ENCODE measurements around the gene CST11. TPM values are rescaled to one million over a fixed set of nuclear protein-coding genes. Genes with fewer than 3 reads are reported as not detected.

CST11 gene
- not detected for total RNA-seq
- polyA plus RNA-seq (ENCODE audit: insufficient read depth, low read depth, low replicate concordance): not detected
- long read RNA-seq, donor 1: 0 reads
- long read RNA-seq, donor 2: 0 reads
- long read RNA-seq, donor 3: 0 reads
- long read RNA-seq, donor 4: 0 reads
- long read RNA-seq, donor 5: 0 reads
- long read RNA-seq, donor 6: 0 reads
- long read RNA-seq, donor 7: 0 reads
- long read RNA-seq, donor 8: 0 reads
- long read RNA-seq, donor 9: 0 reads
- long read RNA-seq, donor 10: 0 reads

GRCh38 chr20:23452776-23453175 lies at the start of gene CST11:
Gene CST11, minus strand, starts transcription at chr20:23452876. Its CDS starts 65 bp downstream, at chr20:23452811.
- Histone ChIP-seq H3K27me3 (ENCODE audit: control insufficient read depth, insufficient read depth, low read length) (no peaks in the 10 kb centered on the region), H3K9me3 (ENCODE audit: control insufficient read depth in 2 of 3, insufficient read depth in 1 of 3, low read length in 3 of 3) (peaks cover 0 to 4% (median 0%) of the 10 kb centered on the region in 3 donors), H3K36me3 (ENCODE audit: control insufficient read depth in 2 of 3, insufficient read depth in 3 of 3, low read length in 3 of 3) (no peaks in the 10 kb centered on the region), H3K4me3 (ENCODE audit: low read length in 3 of 3) (no peak within 1 kb of the TSS), H3K9ac (ENCODE audit: low read length in 3 of 3) (no peak within 1 kb of the TSS), H3K4me1 (ENCODE audit: control insufficient read depth in 2 of 3, insufficient read depth in 2 of 3, low read depth in 1 of 3, low read length in 3 of 3) (no peaks in the 10 kb centered on the region), H3K27ac (ENCODE audit: low read depth in 2 of 2, low read length in 2 of 2) (no peak within 1 kb of the TSS)
- DNase-seq: no peak
- intact Hi-C loops (cut with DNase I): no loop called here
- no peak for FAIRE-seq
- TF ChIP-seq CTCF (IDR thresholded peaks at IDR 0.05; ENCODE audit: borderline replicate concordance, extremely low read depth, insufficient read depth): no peak

GRCh38 chr20:23501926-23502325 lies 49.2 kb upstream of the CST11 start:
- Histone ChIP-seq H3K4me3 (ENCODE audit: low read length in 3 of 3) (no peak overlapping the region), H3K27ac (ENCODE audit: low read depth in 2 of 2, low read length in 2 of 2) (no peak overlapping the region), H3K9ac (ENCODE audit: low read length in 3 of 3) (no peak overlapping the region), H3K36me3 (ENCODE audit: control insufficient read depth in 2 of 3, insufficient read depth in 3 of 3, low read length in 3 of 3) (no peaks in the 10 kb centered on the region), H3K27me3 (ENCODE audit: control insufficient read depth, insufficient read depth, low read length) (no peaks in the 10 kb centered on the region), H3K4me1 (ENCODE audit: control insufficient read depth in 2 of 3, insufficient read depth in 2 of 3, low read depth in 1 of 3, low read length in 3 of 3) (no peaks in the 10 kb centered on the region), H3K9me3 (ENCODE audit: control insufficient read depth in 2 of 3, insufficient read depth in 1 of 3, low read length in 3 of 3) (no peaks in the 10 kb centered on the region)
- intact Hi-C loops (cut with DNase I): no loop called here
- no peak for FAIRE-seq
- DNase-seq: no peak
- TF ChIP-seq CTCF (IDR thresholded peaks at IDR 0.05; ENCODE audit: borderline replicate concordance, extremely low read depth, insufficient read depth): no peak

- DNase-seq: no peak
- Histone ChIP-seq H3K9me3 (ENCODE audit: control insufficient read depth in 2 of 3, insufficient read depth in 1 of 3, low read length in 3 of 3) (no peaks in the 10 kb centered on the region), H3K27ac (ENCODE audit: low read depth in 2 of 2, low read length in 2 of 2) (no peak overlapping the region), H3K36me3 (ENCODE audit: control insufficient read depth in 2 of 3, insufficient read depth in 3 of 3, low read length in 3 of 3) (no peaks in the 10 kb centered on the region), H3K27me3 (ENCODE audit: control insufficient read depth, insufficient read depth, low read length) (no peaks in the 10 kb centered on the region), H3K9ac (ENCODE audit: low read length in 3 of 3) (no peak overlapping the region), H3K4me3 (ENCODE audit: low read length in 3 of 3) (no peak overlapping the region), H3K4me1 (ENCODE audit: control insufficient read depth in 2 of 3, insufficient read depth in 2 of 3, low read depth in 1 of 3, low read length in 3 of 3) (no peaks in the 10 kb centered on the region)
- TF ChIP-seq CTCF (IDR thresholded peaks at IDR 0.05; ENCODE audit: borderline replicate concordance, extremely low read depth, insufficient read depth): no peak
- intact Hi-C loops (cut with DNase I): no loop called here
- no peak for FAIRE-seq
Measured at GRCh38 chr20:23497536-23497935, 44.9 kb upstream of the CST11 start.
